HepG2 (cell line): ENCODE measurements around the gene TMEM151A. TPM values are rescaled to one million over a fixed set of nuclear protein-coding genes. Genes with fewer than 3 reads are reported as not detected.

Source experiments
- ATF3 ChIP-seq: sonication (generic); formaldehyde crosslinking; IDR thresholded peaks from 2 replicates; pipeline ENCODE4 v1.4.0; 2020; ENCODE audit warnings: missing genetic modification reagents
- ATF5 ChIP-seq: sonication (generic); formaldehyde crosslinking; IDR thresholded peaks from 2 replicates; pipeline ENCODE4 v1.4.0; 2020; ENCODE audit warnings: mild to moderate bottlenecking, low read depth, missing genetic modification reagents
- BCL6 ChIP-seq: IDR thresholded peaks from 2 replicates; pipeline ENCODE4 v1.6.1; 2016; ENCODE audit warnings: missing genetic modification reagents, missing compliant biosample characterization
- ELF4 ChIP-seq: sonication (generic); formaldehyde crosslinking; IDR thresholded peaks from 2 replicates; pipeline ENCODE4 v1.5.0; 2020; ENCODE audit warnings: missing genetic modification reagents, mild to moderate bottlenecking, moderate library complexity, borderline replicate concordance
- FOXP1 ChIP-seq, 2 experiments: fragments of 450-650 bp in 1 of 2; IDR thresholded peaks; 2 replicates each; pipeline ENCODE4 v1.6.1; 2017 to 2018; ENCODE audit warnings: antibody characterized with exemption in 1 of 2
- GABPA ChIP-seq, 2 experiments: IDR thresholded peaks; 2 replicates each; pipeline ENCODE4 v1.6.1; 2011 to 2016; ENCODE audit warnings: low read depth in 2 of 2, low read length in 1 of 2, missing biosample characterization in 1 of 2, missing genetic modification characterization in 1 of 2
- KDM5B ChIP-seq: sonication (generic); formaldehyde crosslinking; IDR thresholded peaks from 2 replicates; pipeline ENCODE4 v1.4.0; 2020; ENCODE audit warnings: missing genetic modification reagents, mild to moderate bottlenecking, borderline replicate concordance
- MEIS1 ChIP-seq: sonication (generic); formaldehyde crosslinking; IDR thresholded peaks from 2 replicates; pipeline ENCODE4 v1.9.0; 2021; ENCODE audit warnings: mild to moderate bottlenecking, missing genetic modification reagents, moderate library complexity, borderline replicate concordance
- MXI1 ChIP-seq: IDR thresholded peaks from 3 replicates; pipeline ENCODE4 v1.6.1; 2012; ENCODE audit warnings: low read depth, low read length, inconsistent platforms, borderline replicate concordance
- NAIF1 ChIP-seq: sonication (generic); formaldehyde crosslinking; IDR thresholded peaks from 2 replicates; pipeline ENCODE4 v1.5.0; 2020; ENCODE audit warnings: mild to moderate bottlenecking, missing genetic modification reagents, borderline replicate concordance
- POGK ChIP-seq: sonication (generic); formaldehyde crosslinking; conservative IDR thresholded peaks from 2 replicates; pipeline ENCODE4 v1.8.0; 2022; ENCODE audit warnings: mild to moderate bottlenecking, moderate library complexity, missing genetic modification reagents
- RFXANK ChIP-seq: IDR thresholded peaks from 2 replicates; pipeline ENCODE4 v1.6.1; 2016
- SIX4 ChIP-seq: sonication (generic); formaldehyde crosslinking; IDR thresholded peaks from 2 replicates; pipeline ENCODE4 v1.4.0; 2020; ENCODE audit warnings: missing genetic modification reagents
- SMAD1 ChIP-seq: sonication (generic); formaldehyde crosslinking; IDR thresholded peaks from 2 replicates; pipeline ENCODE4 v1.4.0; 2020; ENCODE audit warnings: missing genetic modification reagents, low read depth, mild to moderate bottlenecking, borderline replicate concordance
- SRF ChIP-seq: IDR thresholded peaks from 2 replicates; pipeline ENCODE4 v1.6.1; 2011; ENCODE audit warnings: mild to moderate bottlenecking, low read depth, low read length, moderate library complexity
- SRSF4 ChIP-seq: fragments of 200-400 bp; formaldehyde crosslinking; IDR thresholded peaks from one replicate; pipeline ENCODE4 v1.6.1; 2018; ENCODE audit warnings: mild to moderate bottlenecking, low read depth, low read length, moderate library complexity; ENCODE audit not compliant: poor library complexity, severe bottlenecking
- TEAD3 ChIP-seq: optimal IDR thresholded peaks from 2 replicates; pipeline ENCODE3; 2016; ENCODE audit warnings: borderline replicate concordance
- TFDP2 ChIP-seq: sonication (generic); formaldehyde crosslinking; IDR thresholded peaks from 2 replicates; pipeline ENCODE4 v1.4.0; 2020; ENCODE audit warnings: missing genetic modification reagents
- XRCC5 ChIP-seq: fragments of 200-400 bp; formaldehyde crosslinking; optimal IDR thresholded peaks from 2 replicates; pipeline ENCODE3; 2017; ENCODE audit warnings: mild to moderate bottlenecking, low read length
- ZFP36L2 ChIP-seq: sonication (generic); formaldehyde crosslinking; IDR thresholded peaks from 2 replicates; pipeline ENCODE4 v1.4.0; 2020; ENCODE audit warnings: missing genetic modification reagents
- ZNF10 ChIP-seq: sonication (generic); formaldehyde crosslinking; IDR thresholded peaks from 2 replicates; pipeline ENCODE4 v1.4.0; 2020; ENCODE audit warnings: mild to moderate bottlenecking, low read depth, missing genetic modification reagents, borderline replicate concordance
- ZNF292 ChIP-seq: sonication (generic); formaldehyde crosslinking; IDR thresholded peaks from 2 replicates; pipeline ENCODE4 v1.8.1; 2022; ENCODE audit warnings: mild to moderate bottlenecking, low read depth, missing genetic modification reagents, borderline replicate concordance
- ZNF350 ChIP-seq: sonication (generic); formaldehyde crosslinking; IDR thresholded peaks from 2 replicates; pipeline ENCODE4 v1.4.0; 2020; ENCODE audit warnings: mild to moderate bottlenecking, low read depth, missing genetic modification reagents, borderline replicate concordance
- ZNF7 ChIP-seq: IDR thresholded peaks from 2 replicates; pipeline ENCODE4 v1.6.1; 2016; ENCODE audit warnings: missing biosample characterization, missing genetic modification reagents
- ZNF788 ChIP-seq: sonication (generic); formaldehyde crosslinking; IDR thresholded peaks from 2 replicates; pipeline ENCODE4 v1.5.0; 2020; ENCODE audit warnings: mild to moderate bottlenecking, missing genetic modification reagents, borderline replicate concordance
- polyA plus RNA-seq, 8 experiments: library from polyadenylated mRNA; depleted of rRNA in 3 of 8; stranded (reverse) in 7 of 8; unstranded in 1 of 8; fragments of >200 nt; fragmentation: Illumina TruSeq in 4 of 8; extraction: Trizol in 4 of 8; gene quantifications; 2 replicates each; pipeline versions ENCODE4 v1.2.1 to v1.2.3, GENCODE V29; 2011 to 2016; ENCODE audit warnings: low read depth in 4 of 8, missing spikeins in 1 of 8, mixed read lengths in 1 of 8; ENCODE audit not compliant: insufficient read depth in 1 of 8
- total RNA-seq, 5 experiments: library from RNA; depleted of rRNA; stranded (reverse); fragments of >200 nt; fragmentation: Illumina TruSeq; extraction: Trizol; gene quantifications; 2 replicates each; pipeline ENCODE4 v1.2.3, GENCODE V29; 2016; ENCODE audit warnings: low read depth in 1 of 5

The TMEM151A gene
- total and polyA plus RNA-seq, 2 of the 13 experiments (the other 11 are each of a cell fraction or from before 2014, with no cell fraction given), result 0.18 to 0.33 TPM

- TF ChIP-seq POGK (CRISPR knock-in tag) (peak; percentile 88), RFXANK (peak; percentile 36; the same call in 1 of the 2 replicates), XRCC5 (peak; percentile 64), GABPA (IDR thresholded peaks at IDR 0.05; ENCODE audit: low read depth, low read length) (no peak), GABPA (CRISPR knock-in tag; IDR thresholded peaks at IDR 0.05; ENCODE audit: low read depth) (peak; percentile 79), ZNF10 (CRISPR knock-in tag) (no peak), ZFP36L2 (0 out of 2 replicates have a peak, but pooled peaks have one; percentile 35), SMAD1 (CRISPR knock-in tag) (peak; percentile 87; the same call in 1 of the 2 replicates), SRF (peak; percentile 60; the same call in 1 of the 2 replicates), ELF4 (0 out of 2 replicates have a peak, but pooled peaks have one; percentile 53), ZNF788 (CRISPR knock-in tag) (peak; percentile 43; the same call in 1 of the 2 replicates), TEAD3 (CRISPR knock-in tag) (peak; percentile 78), MXI1 (peak; percentile 96; the same call in 2 of the 3 replicates), ZNF292 (CRISPR knock-in tag) (0 out of 2 replicates have a peak, but pooled peaks have one; percentile 70), SRSF4 (no peak), NAIF1 (CRISPR knock-in tag) (0 out of 2 replicates have a peak, but pooled peaks have one; percentile 71), BCL6 (CRISPR knock-in tag) (no peak), MEIS1 (CRISPR knock-in tag) (peak; percentile 79; the same call in 1 of the 2 replicates), ZNF7 (CRISPR knock-in tag) (no peak), ATF5 (no peak), TFDP2 (CRISPR knock-in tag) (peak; percentile 52), KDM5B (CRISPR knock-in tag) (peak; percentile 82; the same call in 1 of the 2 replicates), ZNF350 (CRISPR knock-in tag) (peak; percentile 91), ATF3 (CRISPR knock-in tag) (peak; percentile 15; the same call in 1 of the 2 replicates), FOXP1 (IDR thresholded peaks at IDR 0.05) (no peak), FOXP1 (CRISPR knock-in tag; IDR thresholded peaks at IDR 0.05) (no peak), SIX4 (CRISPR knock-in tag) (no peak)
Observed at GRCh38 chr11:66344550-66345315, 53.0 kb downstream of the TMEM151A start, which contains the start of gene BRMS1 (continued).
